CD14-positive monocyte (primary cell): ENCODE data around the gene ABCB4. TPM values are rescaled to one million over a fixed set of nuclear protein-coding genes. Genes with fewer than 3 reads are reported as not detected.

Experiments
- DNase-seq, 3 donors: peaks; one replicate each; pipeline ENCODE4 v3.0.0-alpha.2; 2011 to 2022
- H2AFZ ChIP-seq: 2 replicates; pipeline ENCODE4 v1.6.0; 2012; ENCODE audit warnings: mild to moderate bottlenecking, low read depth, low read length, inconsistent platforms; ENCODE audit not compliant: insufficient read depth, poor library complexity, severe bottlenecking
- H3K27ac ChIP-seq, 2 donors: 1 replicate in 1 of 2; 2 replicates in 1 of 2; pipeline ENCODE4 v1.5.1; 2012 to 2013; ENCODE audit warnings: low read length in 2 of 2, control low read depth in 1 of 2, inconsistent platforms in 1 of 2, low read depth in 1 of 2, mild to moderate bottlenecking in 1 of 2
- H3K27me3 ChIP-seq, 2 donors: one replicate each; pipeline versions ENCODE4 v1.6.0 to v1.6.1; 2011 to 2013; ENCODE audit warnings: low read length in 2 of 2; ENCODE audit not compliant: control insufficient read depth in 2 of 2, insufficient read depth in 2 of 2
- H3K36me3 ChIP-seq, 2 donors: replicated peaks in 1 of 2; 1 replicate in 1 of 2; 2 replicates in 1 of 2; pipeline versions ENCODE4 v1.5.1 to v1.6.1; 2012 to 2013; ENCODE audit warnings: low read length in 2 of 2, control low read depth in 1 of 2, inconsistent platforms in 1 of 2, mild to moderate bottlenecking in 1 of 2; ENCODE audit not compliant: insufficient read depth in 2 of 2, control insufficient read depth in 1 of 2
- H3K4me1 ChIP-seq, 2 donors: 1 replicate in 1 of 2; 2 replicates in 1 of 2; pipeline versions ENCODE4 v1.5.1 to v1.6.1; 2012 to 2013; ENCODE audit warnings: low read length in 2 of 2, control low read depth in 1 of 2, inconsistent platforms in 1 of 2, mild to moderate bottlenecking in 1 of 2, moderate library complexity in 1 of 2; ENCODE audit not compliant: insufficient read depth in 2 of 2, control insufficient read depth in 1 of 2
- H3K4me2 ChIP-seq: replicated peaks from 2 replicates; pipeline ENCODE3; 2012; ENCODE audit warnings: low read length, moderate library complexity, mild to moderate bottlenecking; ENCODE audit not compliant: poor library complexity, severe bottlenecking; ENCODE audit errors: extremely low read depth
- H3K4me3 ChIP-seq, 3 experiments: fragments of 200-600 bp in 1 of 3; sonication (generic) in 1 of 3; replicated peaks in 1 of 3; 1 replicate in 2 of 3; 2 replicates in 1 of 3; pipeline ENCODE4 v1.5.1; 2011 to 2013; ENCODE audit warnings: low read length in 3 of 3, mild to moderate bottlenecking in 3 of 3, control low read depth in 2 of 3, low read depth in 2 of 3, inconsistent platforms in 1 of 3, moderate library complexity in 1 of 3
- H3K79me2 ChIP-seq: 2 replicates; pipeline ENCODE4 v1.6.0; 2012; ENCODE audit warnings: mild to moderate bottlenecking, control low read depth, inconsistent platforms, low read length, moderate library complexity; ENCODE audit not compliant: insufficient read depth
- H3K9ac ChIP-seq: 2 replicates; pipeline ENCODE4 v1.6.0; 2017; ENCODE audit warnings: low read length, mild to moderate bottlenecking; ENCODE audit not compliant: insufficient read depth, poor library complexity, severe bottlenecking
- H3K9me3 ChIP-seq, 2 donors: replicated peaks in 1 of 2; 1 replicate in 1 of 2; 2 replicates in 1 of 2; pipeline versions ENCODE4 v1.5.1 to v1.6.1; 2012 to 2013; ENCODE audit warnings: low read length in 2 of 2, control low read depth in 1 of 2; ENCODE audit not compliant: control insufficient read depth in 1 of 2, insufficient read depth in 1 of 2
- H4K20me1 ChIP-seq: 2 replicates; pipeline ENCODE4 v1.6.0; 2012; ENCODE audit warnings: mild to moderate bottlenecking, low read length, control low read depth, moderate library complexity; ENCODE audit not compliant: insufficient read depth
- H3K27ac Mint-ChIP-seq, 7 donors: one replicate each; pipeline ENCODE4 v1.8.0; 2020; ENCODE audit warnings: mild to moderate bottlenecking in 7 of 7, mixed read lengths in 7 of 7, moderate library complexity in 6 of 7, inconsistent platforms in 2 of 7
- H3K27me3 Mint-ChIP-seq, 3 donors: one replicate each; pipeline ENCODE4 v1.8.0; 2021 to 2022; ENCODE audit warnings: low read depth in 3 of 3, mild to moderate bottlenecking in 3 of 3, mixed read lengths in 3 of 3, moderate library complexity in 3 of 3, inconsistent platforms in 1 of 3
- H3K36me3 Mint-ChIP-seq, 2 donors: one replicate each; pipeline ENCODE4 v1.8.0; 2020; ENCODE audit warnings: mixed read lengths in 2 of 2, inconsistent platforms in 1 of 2, mild to moderate bottlenecking in 1 of 2
- H3K4me1 Mint-ChIP-seq: one replicate; pipeline ENCODE4 v1.8.0; 2020; ENCODE audit warnings: mild to moderate bottlenecking, mixed read lengths
- H3K4me3 Mint-ChIP-seq, 2 donors: one replicate each; pipeline ENCODE4 v1.8.0; 2020; ENCODE audit warnings: mild to moderate bottlenecking in 2 of 2, mixed read lengths in 2 of 2, moderate library complexity in 1 of 2
- H3K9me3 Mint-ChIP-seq, 7 donors: one replicate each; pipeline ENCODE4 v1.8.0; 2020 to 2022; ENCODE audit warnings: mixed read lengths in 7 of 7, mild to moderate bottlenecking in 6 of 7, moderate library complexity in 6 of 7, inconsistent platforms in 2 of 7
- WGBS: methylation state at CpG from one replicate; pipeline ENCODE4 v1.1.5; 2013; ENCODE audit warnings: missing lambda C conversion rate; ENCODE audit not compliant: insufficient coverage; 5-methylcytosine and 5-hydroxymethylcytosine counted together
- intact Hi-C, 2 donors: fragments of 100-400 bp; cut with micrococcal nuclease; formaldehyde crosslinking; loops; one replicate each; pipeline versions ENCODE4 v1.15.0 to v1.15.1; 2023
- polyA plus RNA-seq, 3 donors: library from polyadenylated mRNA; depleted of rRNA in 1 of 3; unstranded in 2 of 3; stranded (reverse) in 1 of 3; fragments of 300-500 nt in 2 of 3; fragments of >200 nt in 1 of 3; fragmentation: Illumina TruSeq in 2 of 3; gene quantifications; 1 replicate in 2 of 3; 2 replicates in 1 of 3; pipeline ENCODE4 v1.2.3, GENCODE V29; 2012 to 2021
- TF ChIP-seq, protein P1 (sequence below): fragments of 200-600 bp; IDR thresholded peaks from one replicate; pipeline ENCODE4 v1.8.0; 2022; ENCODE audit warnings: antibody characterized with exemption, mild to moderate bottlenecking

Gene ABCB4
- polyA plus RNA-seq, 3 donors, result 0.09 TPM; not detected in 2

DNA sequence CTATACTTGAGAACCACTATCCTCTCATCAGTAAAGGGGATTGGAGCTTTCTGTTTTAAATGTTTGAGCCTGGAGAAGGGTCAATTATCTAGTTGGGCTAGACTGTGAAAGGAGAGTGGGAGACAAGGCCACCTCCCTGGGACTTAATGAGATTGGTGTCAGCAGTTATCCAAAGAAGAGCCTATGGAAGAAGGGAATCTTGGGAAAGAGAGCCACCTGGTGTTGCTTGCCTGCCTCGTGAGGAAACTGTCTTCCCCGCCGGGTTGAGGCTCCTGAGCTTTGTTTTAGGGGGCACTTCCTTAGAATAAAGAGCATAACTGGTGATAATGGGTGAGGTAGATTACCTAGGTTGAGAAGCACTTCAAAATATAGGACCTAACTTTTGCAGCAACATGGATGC lies 32.0 kb upstream of the ABCB4 start:
- no peak overlapping the region for H3K4me3 Mint-ChIP-seq
- H3K4me1 Mint-ChIP-seq, result peaks cover 2% of the 10 kb centered on the region
- no peak overlapping the region for H3K4me3 ChIP-seq
- H3K36me3 Mint-ChIP-seq, result no peaks in the 10 kb centered on the region
- no peaks in the 10 kb centered on the region for H4K20me1 ChIP-seq
- H3K9me3 ChIP-seq, result no peaks in the 10 kb centered on the region
- peaks cover 0 to 2% (median 0%) of the 10 kb centered on the region in 3 donors for H3K27me3 Mint-ChIP-seq
- intact Hi-C loops, result no loop called here
- H3K27ac Mint-ChIP-seq, result peak overlapping the region in 1 of 7 donors; percentile 18
- H3K4me2 ChIP-seq, result no peak overlapping the region
- no peak overlapping the region for H3K9ac ChIP-seq
- no peaks in the 10 kb centered on the region for H3K9me3 Mint-ChIP-seq
- H3K27ac ChIP-seq, result no peak overlapping the region
- H3K4me1 ChIP-seq, result no peaks in the 10 kb centered on the region
- H3K27me3 ChIP-seq, result no peaks in the 10 kb centered on the region
- no peaks in the 10 kb centered on the region for H3K36me3 ChIP-seq
- TF ChIP-seq, protein P1, sequence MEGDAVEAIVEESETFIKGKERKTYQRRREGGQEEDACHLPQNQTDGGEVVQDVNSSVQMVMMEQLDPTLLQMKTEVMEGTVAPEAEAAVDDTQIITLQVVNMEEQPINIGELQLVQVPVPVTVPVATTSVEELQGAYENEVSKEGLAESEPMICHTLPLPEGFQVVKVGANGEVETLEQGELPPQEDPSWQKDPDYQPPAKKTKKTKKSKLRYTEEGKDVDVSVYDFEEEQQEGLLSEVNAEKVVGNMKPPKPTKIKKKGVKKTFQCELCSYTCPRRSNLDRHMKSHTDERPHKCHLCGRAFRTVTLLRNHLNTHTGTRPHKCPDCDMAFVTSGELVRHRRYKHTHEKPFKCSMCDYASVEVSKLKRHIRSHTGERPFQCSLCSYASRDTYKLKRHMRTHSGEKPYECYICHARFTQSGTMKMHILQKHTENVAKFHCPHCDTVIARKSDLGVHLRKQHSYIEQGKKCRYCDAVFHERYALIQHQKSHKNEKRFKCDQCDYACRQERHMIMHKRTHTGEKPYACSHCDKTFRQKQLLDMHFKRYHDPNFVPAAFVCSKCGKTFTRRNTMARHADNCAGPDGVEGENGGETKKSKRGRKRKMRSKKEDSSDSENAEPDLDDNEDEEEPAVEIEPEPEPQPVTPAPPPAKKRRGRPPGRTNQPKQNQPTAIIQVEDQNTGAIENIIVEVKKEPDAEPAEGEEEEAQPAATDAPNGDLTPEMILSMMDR, result no peak
- H2AFZ ChIP-seq, result no peak overlapping the region
- no peaks in the 10 kb centered on the region for H3K79me2 ChIP-seq
- no peak for DNase-seq
- 86% methylated on average over 3 of the region's 3 CpGs for WGBS

DNA sequence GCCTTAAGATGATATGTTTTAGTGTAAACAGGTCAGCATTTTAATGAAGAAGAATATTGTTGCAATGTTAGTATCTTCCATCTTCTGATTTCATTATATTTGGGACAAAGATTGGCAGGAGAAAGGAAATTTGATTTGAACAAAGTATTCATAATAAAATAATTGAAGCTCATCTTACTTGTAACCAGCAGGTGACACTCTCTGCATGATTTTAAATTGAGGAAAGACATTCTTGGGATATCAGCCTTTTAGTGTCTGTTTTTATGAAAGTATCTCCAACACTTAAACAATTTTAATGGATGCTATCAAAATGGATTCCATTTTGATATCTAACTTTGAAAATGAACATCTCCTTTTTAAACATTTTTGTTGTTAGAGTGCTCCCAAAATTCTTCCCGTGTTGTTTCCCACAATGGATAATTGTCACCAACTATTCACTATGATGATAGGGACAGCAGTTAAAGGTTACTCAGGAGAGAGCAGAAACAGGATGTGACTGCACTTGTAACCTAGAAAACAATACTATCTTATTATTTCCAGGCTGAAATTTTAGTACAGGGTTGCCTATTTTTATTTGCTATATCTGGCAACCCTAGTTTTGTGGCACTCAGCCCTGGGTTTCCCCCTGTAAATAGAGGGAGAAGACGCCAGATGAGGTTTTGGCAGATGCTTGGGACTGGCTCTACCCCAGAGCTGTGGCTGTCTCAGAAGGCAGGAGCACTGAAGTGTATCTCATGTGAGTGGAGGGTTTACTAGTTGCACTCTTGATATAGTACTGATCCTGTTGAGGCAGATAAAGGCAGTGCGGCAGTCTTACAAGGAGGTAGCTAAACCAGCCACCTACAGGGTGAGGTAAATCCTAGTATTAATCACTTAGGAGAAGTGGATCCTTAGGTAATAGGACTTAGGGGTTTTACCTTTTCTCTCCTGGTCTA lies 31.0 kb upstream of the ABCB4 start:
- H3K4me2 ChIP-seq, result no peak overlapping the region
- H3K9me3 ChIP-seq, result no peaks in the 10 kb centered on the region
- H3K27me3 Mint-ChIP-seq, result peaks cover 0 to 2% (median 0%) of the 10 kb centered on the region in 3 donors
- no peak overlapping the region for H3K4me3 ChIP-seq
- no peaks in the 10 kb centered on the region for H4K20me1 ChIP-seq
- H3K36me3 Mint-ChIP-seq, result no peaks in the 10 kb centered on the region
- no peak overlapping the region for H3K27ac Mint-ChIP-seq
- no peak overlapping the region for H3K9ac ChIP-seq
- WGBS, result 75% methylated on average over 1 of the region's 3 CpGs
- no peaks in the 10 kb centered on the region for H3K27me3 ChIP-seq
- H3K4me1 ChIP-seq, result no peaks in the 10 kb centered on the region
- no peaks in the 10 kb centered on the region for H3K79me2 ChIP-seq
- intact Hi-C loops, result no loop called here
- no peaks in the 10 kb centered on the region for H3K36me3 ChIP-seq
- H3K9me3 Mint-ChIP-seq, result no peaks in the 10 kb centered on the region
- no peak overlapping the region for H2AFZ ChIP-seq
- no peak overlapping the region for H3K27ac ChIP-seq
- H3K4me3 Mint-ChIP-seq, result no peak overlapping the region
- no peak for DNase-seq
- H3K4me1 Mint-ChIP-seq, result peaks cover 2% of the 10 kb centered on the region
- TF ChIP-seq, protein P1, result no peak
